Astrocyte (in vitro differentiated cells and primary cell): ENCODE data around the gene GSE1. TPM values are rescaled to one million over a fixed set of nuclear protein-coding genes. Genes with fewer than 3 reads are reported as not detected.

Experiments
- DNase-seq: peaks from one replicate; pipeline ENCODE4 v3.0.0-alpha.2; 2010; ENCODE audit warnings: low read depth
- FAIRE-seq: peaks from 2 replicates; lab custom pipeline; 2011; peaks lifted over from hg19 to GRCh38; lab: Jason Lieb, UNC
- H2AFZ ChIP-seq: 2 replicates; pipeline ENCODE4 v1.6.0; 2012; ENCODE audit warnings: low read depth, low read length, inconsistent platforms
- H3K27ac ChIP-seq: 2 replicates; pipeline ENCODE4 v1.5.1; 2011; ENCODE audit warnings: low read depth, low read length, inconsistent platforms
- H3K27me3 ChIP-seq: 2 replicates; pipeline ENCODE4 v1.6.0; 2011; ENCODE audit warnings: low read length, inconsistent platforms; ENCODE audit not compliant: insufficient read depth
- H3K36me3 ChIP-seq: 2 replicates; pipeline ENCODE4 v1.5.1; 2011; ENCODE audit warnings: low read length, inconsistent platforms; ENCODE audit not compliant: insufficient read depth
- H3K4me1 ChIP-seq: 2 replicates; pipeline ENCODE4 v1.5.1; 2011; ENCODE audit warnings: low read length, inconsistent platforms; ENCODE audit not compliant: insufficient read depth
- H3K4me2 ChIP-seq: 2 replicates; pipeline ENCODE4 v1.6.0; 2012; ENCODE audit warnings: low read length, inconsistent platforms
- H3K4me3 ChIP-seq: 2 replicates; pipeline ENCODE4 v1.5.1; 2011; ENCODE audit warnings: low read depth, mild to moderate bottlenecking, low read length, inconsistent platforms; ENCODE audit not compliant: insufficient read depth
- H3K79me2 ChIP-seq: 2 replicates; pipeline ENCODE4 v1.6.0; 2012; ENCODE audit warnings: mild to moderate bottlenecking, low read length, inconsistent platforms; ENCODE audit not compliant: insufficient read depth
- H3K9ac ChIP-seq: 2 replicates; pipeline ENCODE4 v1.6.0; 2012; ENCODE audit warnings: mild to moderate bottlenecking, low read length, inconsistent platforms
- H3K9me3 ChIP-seq: 2 replicates; pipeline ENCODE4 v1.5.1; 2012; ENCODE audit warnings: low read depth, mild to moderate bottlenecking, low read length, inconsistent platforms; ENCODE audit not compliant: insufficient read depth
- H4K20me1 ChIP-seq: 2 replicates; pipeline ENCODE4 v1.6.0; 2012; ENCODE audit warnings: low read length, inconsistent platforms; ENCODE audit not compliant: insufficient read depth
- H3K27ac Mint-ChIP-seq: one replicate; pipeline ENCODE4 v1.8.0; 2021; ENCODE audit warnings: mild to moderate bottlenecking, mixed read lengths; ENCODE audit not compliant: unreplicated experiment
- H3K27me3 Mint-ChIP-seq: one replicate; pipeline ENCODE4 v1.8.0; 2021; ENCODE audit warnings: low read depth, mixed read lengths; ENCODE audit not compliant: unreplicated experiment
- H3K36me3 Mint-ChIP-seq: one replicate; pipeline ENCODE4 v1.8.0; 2021; ENCODE audit warnings: low read depth, mixed read lengths; ENCODE audit not compliant: unreplicated experiment
- H3K4me1 Mint-ChIP-seq: one replicate; pipeline ENCODE4 v1.8.0; 2021; ENCODE audit warnings: low read depth, mixed read lengths; ENCODE audit not compliant: unreplicated experiment
- H3K4me3 Mint-ChIP-seq: one replicate; pipeline ENCODE4 v1.8.0; 2021; ENCODE audit warnings: mild to moderate bottlenecking, moderate library complexity, mixed read lengths; ENCODE audit not compliant: unreplicated experiment
- H3K9me3 Mint-ChIP-seq: one replicate; pipeline ENCODE4 v1.8.0; 2021; ENCODE audit warnings: mild to moderate bottlenecking, mixed read lengths; ENCODE audit not compliant: unreplicated experiment
- CTCF ChIP-seq: IDR thresholded peaks from 2 replicates; pipeline ENCODE4 v1.5.1; 2011; ENCODE audit warnings: low read depth, mild to moderate bottlenecking, inconsistent platforms, low read length, moderate library complexity; ENCODE audit not compliant: insufficient read depth
- EZH2 ChIP-seq: IDR thresholded peaks from 2 replicates; pipeline ENCODE4 v1.6.1; 2012; ENCODE audit warnings: mild to moderate bottlenecking, low read length, inconsistent platforms; ENCODE audit not compliant: insufficient read depth
- total RNA-seq: library from RNA; stranded (reverse); gene quantifications from 2 replicates; pipeline ENCODE4 v1.2.1, GENCODE V29; 2021

GSE1 gene
- total RNA-seq, 1 donor from 2014 or later, result 35.0 TPM

DNA sequence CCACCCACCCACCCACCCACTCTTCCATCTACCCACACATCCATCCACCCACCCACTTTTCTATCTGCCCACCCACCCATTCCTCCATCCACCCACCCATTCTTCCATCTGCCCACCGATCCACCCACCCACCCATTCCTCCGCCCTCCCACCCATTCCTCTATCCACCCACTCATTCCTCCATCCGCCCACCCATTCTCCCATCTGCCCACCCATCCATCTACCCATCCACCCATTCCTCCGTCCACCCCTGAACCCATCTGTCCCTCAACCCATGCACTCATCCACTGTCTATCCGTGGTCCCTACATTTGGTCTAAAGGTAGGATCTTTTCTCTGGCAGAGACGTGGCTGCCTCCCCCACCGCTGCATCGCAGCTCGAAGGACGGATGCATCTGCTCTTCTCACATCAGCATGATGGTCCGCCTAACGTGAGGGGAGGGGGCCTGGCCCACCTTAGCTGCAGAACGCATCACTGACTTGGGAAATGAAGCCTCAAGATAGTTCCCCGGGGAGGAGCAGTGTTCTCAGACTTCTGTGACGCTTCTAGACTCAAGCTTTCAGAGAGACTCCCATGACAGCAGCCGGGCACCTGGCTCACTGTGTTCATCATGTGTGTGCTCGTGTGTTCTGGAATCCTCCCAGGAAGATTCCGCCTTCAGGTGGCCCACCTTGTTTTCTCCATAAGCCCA lies 17.2 kb upstream of the GSE1 start:
- FAIRE-seq, result no peak
- TF ChIP-seq CTCF (no peak), EZH2 (no peak)
- no peak overlapping the region for H3K27ac ChIP-seq
- peaks cover 5% of the 10 kb centered on the region for H3K4me1 Mint-ChIP-seq
- no peak overlapping the region for H3K27ac Mint-ChIP-seq
- H3K4me2 ChIP-seq, result no peak overlapping the region
- peaks cover 8% of the 10 kb centered on the region for H3K4me1 ChIP-seq
- H4K20me1 ChIP-seq, result peaks cover 86% of the 10 kb centered on the region
- H3K36me3 ChIP-seq, result no peaks in the 10 kb centered on the region
- H3K9ac ChIP-seq, result no peak overlapping the region
- H2AFZ ChIP-seq, result no peak overlapping the region
- no peak overlapping the region for H3K4me3 Mint-ChIP-seq
- no peaks in the 10 kb centered on the region for H3K79me2 ChIP-seq
- H3K36me3 Mint-ChIP-seq, result peaks cover 3% of the 10 kb centered on the region
- H3K9me3 Mint-ChIP-seq, result no peaks in the 10 kb centered on the region
- DNase-seq, result no peak
- peaks cover 5% of the 10 kb centered on the region for H3K27me3 ChIP-seq
- peaks cover 23% of the 10 kb centered on the region for H3K27me3 Mint-ChIP-seq
- no peaks in the 10 kb centered on the region for H3K9me3 ChIP-seq
- H3K4me3 ChIP-seq, result no peak overlapping the region

- no peaks in the 10 kb centered on the region for H3K9me3 Mint-ChIP-seq
- H3K4me1 Mint-ChIP-seq, result peaks cover 6% of the 10 kb centered on the region
- no peak overlapping the region for H3K27ac Mint-ChIP-seq
- H3K27me3 Mint-ChIP-seq, result peaks cover 34% of the 10 kb centered on the region
- H3K36me3 Mint-ChIP-seq, result peaks cover 3% of the 10 kb centered on the region
- Histone ChIP-seq H3K79me2 (no peaks in the 10 kb centered on the region), H3K9me3 (no peaks in the 10 kb centered on the region), H3K9ac (no peak overlapping the region), H3K4me1 (peaks cover 14% of the 10 kb centered on the region), H3K36me3 (no peaks in the 10 kb centered on the region), H3K27me3 (peaks cover 5% of the 10 kb centered on the region), H3K4me2 (no peak overlapping the region), H3K4me3 (no peak overlapping the region), H4K20me1 (peaks cover 86% of the 10 kb centered on the region), H3K27ac (no peak overlapping the region), H2AFZ (no peak overlapping the region)
- FAIRE-seq (no peak), DNase-seq (no peak)
- H3K4me3 Mint-ChIP-seq, result no peak overlapping the region
- TF ChIP-seq EZH2 (no peak), CTCF (no peak)
These were observed 15.0 kb upstream of the GSE1 start for GRCh38 chr16:85598141-85598540.

DNA sequence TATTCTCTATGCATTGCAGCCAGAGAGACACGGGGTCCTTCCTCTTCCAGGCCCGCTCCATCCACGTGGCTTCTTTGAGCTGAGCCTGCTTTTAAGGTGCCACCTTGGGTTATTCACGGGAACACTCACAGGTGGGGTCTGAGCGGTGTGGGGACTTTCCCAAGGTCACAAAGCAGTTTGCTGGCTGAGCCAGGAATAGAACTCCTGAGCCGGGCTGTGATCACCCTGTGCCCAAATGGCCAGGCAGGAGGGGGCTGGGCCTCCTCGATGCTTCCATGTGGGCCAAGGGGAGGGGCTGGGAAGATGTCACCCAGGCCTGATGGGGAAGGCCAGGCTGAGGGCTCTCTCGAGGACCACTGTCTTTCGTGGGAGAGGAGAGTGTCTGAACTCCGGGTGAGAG lies 13.0 kb upstream of the GSE1 start:
- peaks cover under 1% of the 10 kb centered on the region for H3K79me2 ChIP-seq
- H3K4me3 Mint-ChIP-seq, result no peak overlapping the region
- H3K4me1 ChIP-seq, result peaks cover 14% of the 10 kb centered on the region
- no peak for FAIRE-seq
- no peak overlapping the region for H3K4me3 ChIP-seq
- no peak overlapping the region for H2AFZ ChIP-seq
- H3K9me3 ChIP-seq, result no peaks in the 10 kb centered on the region
- no peak overlapping the region for H3K27ac Mint-ChIP-seq
- H3K27ac ChIP-seq, result no peak overlapping the region
- no peaks in the 10 kb centered on the region for H3K9me3 Mint-ChIP-seq
- H3K4me2 ChIP-seq, result no peak overlapping the region
- peaks cover 3% of the 10 kb centered on the region for H3K36me3 Mint-ChIP-seq
- peaks cover 5% of the 10 kb centered on the region for H3K27me3 ChIP-seq
- TF ChIP-seq CTCF (no peak), EZH2 (no peak)
- H4K20me1 ChIP-seq, result peaks cover 84% of the 10 kb centered on the region
- H3K36me3 ChIP-seq, result no peaks in the 10 kb centered on the region
- peaks cover 34% of the 10 kb centered on the region for H3K27me3 Mint-ChIP-seq
- H3K9ac ChIP-seq, result no peak overlapping the region
- peaks cover 6% of the 10 kb centered on the region for H3K4me1 Mint-ChIP-seq
- no peak for DNase-seq
